ENCODE measurements around the gene BANF2. TPM values are rescaled to one million over a fixed set of nuclear protein-coding genes. Genes with fewer than 3 reads are reported as not detected.

BANF2 gene
- total and polyA plus RNA-seq, 2 of the 13 experiments (the other 11 are each of a cell fraction or from before 2014, with no cell fraction given), result 0.35 TPM; not detected in 1

- TF ChIP-seq ZNF556 (CRISPR knock-in tag; IDR thresholded peaks at IDR 0.05; ENCODE audit: borderline replicate concordance), result no peak
- TF ChIP-seq CCAR2 (optimal IDR thresholded peaks at IDR 0.05; ENCODE audit: low read depth, low read length), result no peak
- TF ChIP-seq AKAP8 (CRISPR knock-in tag; IDR thresholded peaks at IDR 0.05), result peak; percentile 98
- peak; percentile 57 for TF ChIP-seq ELF3 (CRISPR knock-in tag; IDR thresholded peaks at IDR 0.05)
- no peak for TF ChIP-seq ZNF513 (CRISPR knock-in tag; conservative IDR thresholded peaks at IDR 0.05)
- TF ChIP-seq, protein P1, sequence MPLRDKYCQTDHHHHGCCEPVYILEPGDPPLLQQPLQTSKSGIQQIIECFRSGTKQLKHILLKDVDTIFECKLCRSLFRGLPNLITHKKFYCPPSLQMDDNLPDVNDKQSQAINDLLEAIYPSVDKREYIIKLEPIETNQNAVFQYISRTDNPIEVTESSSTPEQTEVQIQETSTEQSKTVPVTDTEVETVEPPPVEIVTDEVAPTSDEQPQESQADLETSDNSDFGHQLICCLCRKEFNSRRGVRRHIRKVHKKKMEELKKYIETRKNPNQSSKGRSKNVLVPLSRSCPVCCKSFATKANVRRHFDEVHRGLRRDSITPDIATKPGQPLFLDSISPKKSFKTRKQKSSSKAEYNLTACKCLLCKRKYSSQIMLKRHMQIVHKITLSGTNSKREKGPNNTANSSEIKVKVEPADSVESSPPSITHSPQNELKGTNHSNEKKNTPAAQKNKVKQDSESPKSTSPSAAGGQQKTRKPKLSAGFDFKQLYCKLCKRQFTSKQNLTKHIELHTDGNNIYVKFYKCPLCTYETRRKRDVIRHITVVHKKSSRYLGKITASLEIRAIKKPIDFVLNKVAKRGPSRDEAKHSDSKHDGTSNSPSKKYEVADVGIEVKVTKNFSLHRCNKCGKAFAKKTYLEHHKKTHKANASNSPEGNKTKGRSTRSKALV (CRISPR knock-in tag; IDR thresholded peaks at IDR 0.05), result peak; percentile 81; the same call in 1 of the 2 replicates
- TF ChIP-seq IKZF5 (CRISPR knock-in tag; IDR thresholded peaks at IDR 0.05), result 0 out of 2 replicates have a peak, but pooled peaks have one; percentile 19
- TF ChIP-seq ZNF709 (CRISPR knock-in tag; IDR thresholded peaks at IDR 0.05), result peak; percentile 47; the same call in 1 of the 2 replicates
- TF ChIP-seq ZNF747 (CRISPR knock-in tag; IDR thresholded peaks at IDR 0.05; ENCODE audit: borderline replicate concordance), result no peak; the same call in 1 of the 2 replicates
- no peak for TF ChIP-seq ZNF780A (CRISPR knock-in tag; IDR thresholded peaks at IDR 0.05)
- TF ChIP-seq MIXL1 (CRISPR knock-in tag; IDR thresholded peaks at IDR 0.05), result peak; percentile 85
- TF ChIP-seq NCOA5 (CRISPR knock-in tag; IDR thresholded peaks at IDR 0.05), result no peak
- TF ChIP-seq CREB1 (IDR thresholded peaks at IDR 0.05), result no peak; the same call in 1 of the 2 replicates
- no peak; the same call in 1 of the 2 replicates for TF ChIP-seq CREB1 (CRISPR knock-in tag; IDR thresholded peaks at IDR 0.05)
- TF ChIP-seq FOXA3 (CRISPR knock-in tag; IDR thresholded peaks at IDR 0.05), result peak; percentile 73
- peak; percentile 97 for TF ChIP-seq NR2C2 (CRISPR knock-in tag; IDR thresholded peaks at IDR 0.05; ENCODE audit: borderline replicate concordance)
- peak; percentile 31; the same call in 1 of the 2 replicates for TF ChIP-seq NFE2L1 (CRISPR knock-in tag; IDR thresholded peaks at IDR 0.05; ENCODE audit: borderline replicate concordance)
- TF ChIP-seq RBM39 (IDR thresholded peaks at IDR 0.05; ENCODE audit: low read depth, low read length, poor library complexity, severe bottlenecking), result no peak
- TF ChIP-seq CBFB (CRISPR knock-in tag; IDR thresholded peaks at IDR 0.05), result peak; percentile 35; the same call in 1 of the 2 replicates
- no peak for TF ChIP-seq ISX (CRISPR knock-in tag; conservative IDR thresholded peaks at IDR 0.05)
- no peak; the same call in none of the 2 replicates for TF ChIP-seq ELF1 (CRISPR knock-in tag; IDR thresholded peaks at IDR 0.05)
- no peak for TF ChIP-seq ZNF354B (CRISPR knock-in tag; IDR thresholded peaks at IDR 0.05)
- peak; percentile 51 for TF ChIP-seq SP5 (CRISPR knock-in tag; IDR thresholded peaks at IDR 0.05; ENCODE audit: borderline replicate concordance, low read depth)
- peak; percentile 59; the same call in 1 of the 2 replicates for TF ChIP-seq DPF2 (CRISPR knock-in tag; IDR thresholded peaks at IDR 0.05; ENCODE audit: borderline replicate concordance, low read depth)
- no peak for TF ChIP-seq ZFP82 (CRISPR knock-in tag; IDR thresholded peaks at IDR 0.05; ENCODE audit: borderline replicate concordance)
Observed at GRCh38 chr20:17679941-17680835, 19.6 kb upstream of the BANF2 start (continued).

Data from HepG2 (cell line).